ENCODE measurements around the gene CHKA. TPM values are rescaled to one million over a fixed set of nuclear protein-coding genes. Genes with fewer than 3 reads are reported as not detected.

The CHKA gene
- total RNA-seq, 4 donors from 2014 or later, result 86.8 to 106 (median 93.1) TPM

DNA sequence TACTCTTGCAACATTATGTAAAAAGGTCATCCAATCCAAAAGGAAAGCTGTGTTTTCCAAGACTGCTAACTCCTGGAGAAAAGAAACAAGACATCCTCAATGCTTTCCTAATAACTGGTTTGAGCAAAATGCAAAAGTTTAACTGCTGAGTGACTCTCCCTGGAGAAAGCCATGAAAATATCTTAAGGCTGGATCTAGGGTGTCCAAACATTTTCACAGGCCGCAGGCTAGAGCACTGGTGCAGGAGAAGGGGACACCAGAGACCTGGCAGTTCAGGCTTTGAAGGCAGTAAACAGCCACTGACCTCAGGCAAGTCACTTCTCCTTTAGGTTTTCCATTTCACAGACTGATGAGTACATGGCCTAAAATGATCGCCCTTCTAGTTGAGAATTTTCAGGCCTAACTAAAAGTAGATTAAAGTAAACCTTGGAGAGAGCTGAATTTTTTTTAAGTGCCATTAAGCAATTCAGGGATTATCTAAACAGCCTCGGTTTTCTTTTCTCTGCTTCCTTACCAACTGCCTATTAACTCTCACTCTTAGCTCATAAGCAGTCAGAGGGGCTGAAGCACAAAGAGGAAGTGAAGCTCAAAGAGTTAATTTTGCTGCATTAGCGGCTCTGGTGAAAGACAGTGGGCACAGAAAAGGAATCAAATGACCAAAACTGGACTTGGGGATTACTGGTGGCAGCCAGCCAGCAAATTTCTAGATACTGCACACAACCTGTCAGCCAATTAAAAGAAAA lies 2.3 kb downstream of the CHKA start:
- DNase-seq, result peak; percentile 80
- TF ChIP-seq, protein P1, sequence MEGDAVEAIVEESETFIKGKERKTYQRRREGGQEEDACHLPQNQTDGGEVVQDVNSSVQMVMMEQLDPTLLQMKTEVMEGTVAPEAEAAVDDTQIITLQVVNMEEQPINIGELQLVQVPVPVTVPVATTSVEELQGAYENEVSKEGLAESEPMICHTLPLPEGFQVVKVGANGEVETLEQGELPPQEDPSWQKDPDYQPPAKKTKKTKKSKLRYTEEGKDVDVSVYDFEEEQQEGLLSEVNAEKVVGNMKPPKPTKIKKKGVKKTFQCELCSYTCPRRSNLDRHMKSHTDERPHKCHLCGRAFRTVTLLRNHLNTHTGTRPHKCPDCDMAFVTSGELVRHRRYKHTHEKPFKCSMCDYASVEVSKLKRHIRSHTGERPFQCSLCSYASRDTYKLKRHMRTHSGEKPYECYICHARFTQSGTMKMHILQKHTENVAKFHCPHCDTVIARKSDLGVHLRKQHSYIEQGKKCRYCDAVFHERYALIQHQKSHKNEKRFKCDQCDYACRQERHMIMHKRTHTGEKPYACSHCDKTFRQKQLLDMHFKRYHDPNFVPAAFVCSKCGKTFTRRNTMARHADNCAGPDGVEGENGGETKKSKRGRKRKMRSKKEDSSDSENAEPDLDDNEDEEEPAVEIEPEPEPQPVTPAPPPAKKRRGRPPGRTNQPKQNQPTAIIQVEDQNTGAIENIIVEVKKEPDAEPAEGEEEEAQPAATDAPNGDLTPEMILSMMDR (IDR thresholded peaks at IDR 0.05), result no peak
- peak in 1 of 2 donors; percentile 23 for TF ChIP-seq POLR2A (IDR thresholded peaks at IDR 0.05)
- H3K4me1 ChIP-seq, result peaks cover 50 to 53% of the 10 kb centered on the region in 2 donors
- no peaks in the 10 kb centered on the region for H3K27me3 ChIP-seq
- intact Hi-C loops (cut with DNase I), result no loop called here
- 22 to 30% methylated on average over 4 of the region's 4 CpGs for WGBS, 2 donors
- peak overlapping the region in 1 of 3 donors; percentile 57 for H3K4me3 ChIP-seq (replicated peaks in 1 of 3)
- H3K36me3 ChIP-seq, result no peaks in the 10 kb centered on the region
- peak overlapping the region; percentile 75 to 97 (median 77) for H3K27ac ChIP-seq
- H3K9me3 ChIP-seq, result no peaks in the 10 kb centered on the region

DNA sequence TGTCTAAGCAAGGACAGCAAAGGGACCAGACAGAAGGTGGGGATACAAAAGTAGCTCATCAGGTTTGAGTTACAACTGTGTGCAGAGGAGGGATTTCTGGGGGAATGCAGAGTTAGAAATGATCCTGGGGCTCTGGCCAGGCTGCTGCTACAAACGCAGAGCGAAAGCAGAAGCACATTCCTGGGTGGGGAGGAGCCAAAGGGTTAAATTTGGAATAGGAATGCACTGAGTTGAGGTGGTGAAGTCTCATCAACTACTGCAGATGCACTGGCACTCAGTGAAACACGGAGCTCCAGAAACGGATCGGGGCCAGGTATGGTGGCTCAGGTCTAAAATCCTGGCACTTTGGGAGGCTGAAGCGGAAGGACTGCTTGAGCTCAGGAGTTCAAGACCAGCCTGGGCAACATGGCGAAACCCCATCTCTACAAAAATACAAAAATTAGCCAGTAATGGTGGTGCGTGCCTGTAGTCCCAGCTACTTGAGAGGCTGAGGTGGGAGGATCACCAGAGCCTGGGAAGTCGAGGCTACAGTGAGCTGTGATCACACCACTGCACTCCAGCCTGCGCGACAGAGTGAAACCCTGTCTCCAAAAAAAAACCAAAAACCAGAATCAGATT lies 3.2 kb downstream of the CHKA start:
- Histone ChIP-seq H3K36me3 (no peaks in the 10 kb centered on the region), H3K27ac (peak overlapping the region; percentile 75 to 97 (median 77)), H3K27me3 (no peaks in the 10 kb centered on the region), H3K4me1 (peaks cover 46 to 52% of the 10 kb centered on the region in 2 donors), H3K9me3 (no peaks in the 10 kb centered on the region), H3K4me3 (replicated peaks in 1 of 3) (no peak overlapping the region)
- intact Hi-C loops (cut with DNase I), result no loop called here
- DNase-seq, result no peak
- 69 to 79% methylated on average over 11 of the region's 11 CpGs for WGBS, 2 donors
- TF ChIP-seq POLR2A (IDR thresholded peaks at IDR 0.05), result no peak
- TF ChIP-seq, protein P1 (IDR thresholded peaks at IDR 0.05), result no peak

DNA sequence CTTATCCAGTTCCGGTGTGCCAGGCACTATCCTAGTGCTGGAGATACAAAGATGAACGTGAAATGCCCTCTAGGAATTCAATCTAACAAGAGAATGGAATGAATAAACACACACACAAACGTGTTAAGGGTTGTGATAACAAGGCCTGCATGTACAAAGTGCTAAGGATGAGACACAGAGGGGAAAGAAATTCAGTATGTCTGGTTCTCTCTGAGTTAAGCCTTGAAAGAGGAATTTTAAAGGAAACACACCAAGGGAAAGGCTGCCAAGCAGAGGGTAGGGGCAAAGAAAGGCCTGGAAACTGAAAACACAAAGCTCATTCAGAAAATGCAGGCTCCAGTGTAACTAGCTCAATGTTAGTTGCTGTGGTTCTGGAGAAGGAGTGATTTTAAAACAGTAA lies 4.2 kb downstream of the CHKA start:
- 21 to 42% methylated on average over 3 of the region's 3 CpGs for WGBS, 2 donors
- no peaks in the 10 kb centered on the region for H3K9me3 ChIP-seq
- peak overlapping the region; percentile 3 to 97 (median 12) for H3K27ac ChIP-seq
- H3K4me3 ChIP-seq (replicated peaks in 1 of 3), result no peak overlapping the region
- intact Hi-C loops (cut with DNase I), result no loop called here
- no peaks in the 10 kb centered on the region for H3K36me3 ChIP-seq
- H3K27me3 ChIP-seq, result no peaks in the 10 kb centered on the region
- TF ChIP-seq, protein P1 (IDR thresholded peaks at IDR 0.05), result no peak
- TF ChIP-seq POLR2A (IDR thresholded peaks at IDR 0.05), result no peak
- DNase-seq, result no peak
- H3K4me1 ChIP-seq, result peaks cover 40 to 45% of the 10 kb centered on the region in 2 donors

DNA sequence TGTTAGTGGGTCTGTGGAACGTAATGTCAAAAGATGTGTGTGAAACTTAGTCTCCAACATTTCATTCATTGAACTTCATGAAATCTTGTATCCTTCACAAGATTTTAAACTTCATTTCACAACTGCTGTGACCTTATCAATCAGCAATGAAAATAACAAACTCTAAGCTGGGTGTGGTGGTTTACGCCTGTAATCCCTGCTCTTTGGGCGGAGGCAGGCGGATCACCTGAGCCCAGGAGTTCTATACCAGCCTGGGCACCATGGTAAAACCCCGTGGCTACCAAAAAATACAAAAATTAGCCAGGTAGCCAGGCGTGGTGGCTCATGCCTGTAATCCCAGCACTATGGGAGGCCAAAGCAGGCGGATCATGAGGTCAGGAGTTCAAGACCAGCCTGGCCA lies 5.1 kb downstream of the CHKA start:
- peaks cover 35 to 40% of the 10 kb centered on the region in 2 donors for H3K4me1 ChIP-seq
- intact Hi-C loops (cut with DNase I), result no loop called here
- no peak overlapping the region for H3K4me3 ChIP-seq (replicated peaks in 1 of 3)
- peak overlapping the region in 1 of 3 donors; percentile 12 for H3K27ac ChIP-seq
- no peak for TF ChIP-seq POLR2A (IDR thresholded peaks at IDR 0.05)
- TF ChIP-seq, protein P1 (IDR thresholded peaks at IDR 0.05), result no peak
- 92% methylated on average over 7 of the region's 7 CpGs for WGBS, 2 donors
- no peaks in the 10 kb centered on the region for H3K27me3 ChIP-seq
- DNase-seq, result no peak
- no peaks in the 10 kb centered on the region for H3K9me3 ChIP-seq
- no peaks in the 10 kb centered on the region for H3K36me3 ChIP-seq

DNA sequence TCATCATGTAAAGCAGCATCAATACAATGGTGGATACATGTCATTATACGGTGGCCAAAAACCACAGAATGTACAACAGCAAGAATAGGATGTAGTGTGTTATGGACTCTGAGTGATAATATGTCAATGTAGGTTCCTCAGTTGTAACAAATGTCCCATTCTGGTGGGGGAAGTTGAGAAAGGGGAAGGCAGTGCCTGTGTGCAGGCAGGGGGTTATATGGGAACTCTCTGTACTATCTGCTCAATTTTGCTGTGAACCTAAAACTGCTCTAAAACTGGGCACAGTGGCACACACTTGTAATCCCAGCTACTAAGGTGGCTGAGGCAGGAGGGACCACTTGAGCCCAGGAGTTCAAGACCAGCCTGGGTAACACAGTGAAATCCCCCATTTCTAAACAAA lies 5.9 kb downstream of the CHKA start:
- intact Hi-C loops (cut with DNase I), result no loop called here
- no peaks in the 10 kb centered on the region for H3K36me3 ChIP-seq
- peaks cover 35 to 40% of the 10 kb centered on the region in 2 donors for H3K4me1 ChIP-seq
- TF ChIP-seq, protein P1 (IDR thresholded peaks at IDR 0.05), result no peak
- TF ChIP-seq POLR2A (IDR thresholded peaks at IDR 0.05), result no peak
- H3K9me3 ChIP-seq, result no peaks in the 10 kb centered on the region
- DNase-seq, result no peak
- no peaks in the 10 kb centered on the region for H3K27me3 ChIP-seq
- peak overlapping the region in 2 of 3 donors; percentile 1 to 34 for H3K27ac ChIP-seq
- no peak overlapping the region for H3K4me3 ChIP-seq (replicated peaks in 1 of 3)
- 86 to 88% methylated on average over 1 of the region's 1 CpG for WGBS, 2 donors

Data from thyroid gland (tissue), 4 donors.